HT1080 (cell line): ENCODE measurements around the gene PIGU. TPM values are rescaled to one million over a fixed set of nuclear protein-coding genes. Genes with fewer than 3 reads are reported as not detected.

Source experiments
- DNase-seq: peaks from one replicate; pipeline ENCODE4 v3.0.0-alpha.2; 2015; ENCODE audit warnings: low read depth
- total RNA-seq: library from RNA; depleted of rRNA; stranded (reverse); fragments of >200 nt; shearing (Covaris generic); gene quantifications from 2 replicates; pipeline ENCODE4 v1.2.3, GENCODE V29; 2014

The PIGU gene
- total RNA-seq, 1 experiment from 2014 or later = 20.8 TPM

DNA sequence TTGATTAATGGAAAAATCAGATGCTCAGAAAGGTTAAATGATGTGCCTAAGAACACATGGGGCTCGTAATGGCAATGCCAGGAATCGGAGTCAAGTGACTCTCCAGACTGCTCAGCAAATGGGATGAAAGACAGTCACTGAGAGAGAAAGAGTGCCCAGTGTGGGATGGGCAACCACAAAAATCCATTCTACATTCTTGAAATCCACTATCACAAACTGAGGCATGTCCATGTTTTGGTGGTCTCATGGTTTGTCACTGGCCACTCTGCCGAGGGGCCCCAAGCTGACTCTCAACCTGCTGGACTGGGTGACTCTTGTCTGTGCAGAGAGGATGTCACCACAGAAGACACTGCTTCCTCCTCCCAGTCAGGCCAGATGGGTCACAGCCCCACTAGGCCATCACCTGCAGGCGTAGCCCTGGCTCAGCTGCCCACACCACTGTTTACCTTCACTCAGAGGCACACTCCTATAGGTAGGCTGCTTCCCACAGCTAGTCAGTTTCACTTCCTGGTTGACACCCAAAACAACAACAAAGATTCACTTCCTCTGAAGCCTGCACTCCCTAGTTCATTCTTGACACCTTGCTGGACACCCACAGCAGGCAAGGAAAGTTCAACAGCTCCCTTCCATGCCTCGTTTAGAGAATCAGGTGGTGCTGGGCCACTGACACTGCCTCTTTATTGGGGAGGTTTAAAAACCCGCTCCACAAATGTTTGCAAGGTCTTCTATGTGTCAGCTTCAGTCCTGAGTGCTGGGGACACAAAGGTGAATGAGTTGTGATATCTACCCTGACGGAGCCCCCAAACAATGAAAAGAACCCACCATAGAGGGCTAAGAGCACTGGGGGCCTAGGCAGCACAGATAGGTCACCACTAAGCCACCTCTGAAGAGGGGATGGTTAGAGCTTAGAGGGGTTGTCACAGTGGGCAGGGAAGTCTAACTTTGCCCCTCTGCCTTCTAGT, 96.6 kb downstream of the PIGU start:
- peak; percentile 11 for DNase-seq

GRCh38 chr20:34579191-34579978, 97.5 kb downstream of the PIGU start:
- peak; percentile 80 for DNase-seq

DNA sequence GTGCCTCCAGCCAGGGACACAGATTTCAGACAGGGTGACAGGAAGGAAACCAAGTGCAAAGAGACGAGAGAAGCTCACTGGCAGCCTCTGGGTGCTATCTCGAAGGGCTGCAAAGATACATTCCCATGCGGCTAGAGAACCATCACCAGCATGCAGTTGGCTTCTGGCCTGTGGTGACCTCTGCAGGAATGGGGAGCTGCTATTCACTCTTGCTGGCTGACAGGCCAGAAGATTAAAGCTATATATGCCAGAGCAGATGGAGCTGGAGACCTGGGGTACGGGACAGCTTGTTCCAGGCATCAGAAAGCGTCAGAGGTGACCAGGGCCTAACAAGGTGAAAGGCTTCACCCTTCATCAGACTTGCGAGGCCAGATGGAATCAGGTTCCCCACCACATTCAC, 98.4 kb downstream of the PIGU start:
- no peak for DNase-seq

DNA sequence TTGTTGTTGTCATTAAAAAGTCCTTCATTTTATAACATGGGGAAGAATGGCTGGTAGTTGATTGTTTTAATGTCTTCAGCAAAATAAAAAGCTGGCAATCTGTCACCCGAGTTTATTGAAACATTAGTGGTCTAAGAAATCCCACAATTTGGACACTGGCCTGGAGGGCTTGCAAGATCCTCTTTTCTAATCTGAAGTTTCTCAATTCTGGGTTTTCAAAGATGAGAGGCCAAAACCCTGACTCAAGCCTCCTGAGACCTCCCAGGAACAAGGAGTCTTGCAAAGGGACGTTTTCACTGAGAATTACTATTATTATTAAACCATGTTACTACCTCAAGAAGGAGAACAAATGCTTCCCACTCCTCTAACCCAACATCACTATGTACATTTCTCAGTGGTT, 98.9 kb downstream of the PIGU start:
- DNase-seq = no peak

- no peak for DNase-seq
These were observed 99.8 kb downstream of the PIGU start for GRCh38 chr20:34577061-34577460.

- no peak for DNase-seq
These were observed 101.1 kb downstream of the PIGU start for GRCh38 chr20:34575756-34576155.

GRCh38 chr20:34575271-34575670, 101.6 kb downstream of the PIGU start:
- DNase-seq = no peak

DNA sequence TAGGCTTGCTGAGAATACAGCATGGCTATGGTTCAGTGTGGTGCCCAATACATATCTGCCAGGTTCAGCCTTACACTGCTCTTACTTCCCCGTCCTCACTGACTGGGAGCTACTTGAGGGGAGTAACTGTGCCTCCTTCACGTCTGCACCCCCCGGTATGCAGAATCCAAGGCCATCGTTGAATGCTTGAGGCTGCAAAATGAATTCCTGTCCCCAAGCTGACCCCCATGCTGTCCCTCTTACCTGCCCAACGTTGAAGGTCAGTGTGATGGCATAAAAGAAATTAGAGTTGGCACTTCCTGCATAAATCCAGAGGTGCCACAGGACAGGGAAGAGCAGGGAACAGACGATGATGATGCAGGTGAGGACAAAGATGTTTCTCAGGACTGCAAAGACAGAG, 102.0 kb downstream of the PIGU start:
- no peak for DNase-seq

DNA sequence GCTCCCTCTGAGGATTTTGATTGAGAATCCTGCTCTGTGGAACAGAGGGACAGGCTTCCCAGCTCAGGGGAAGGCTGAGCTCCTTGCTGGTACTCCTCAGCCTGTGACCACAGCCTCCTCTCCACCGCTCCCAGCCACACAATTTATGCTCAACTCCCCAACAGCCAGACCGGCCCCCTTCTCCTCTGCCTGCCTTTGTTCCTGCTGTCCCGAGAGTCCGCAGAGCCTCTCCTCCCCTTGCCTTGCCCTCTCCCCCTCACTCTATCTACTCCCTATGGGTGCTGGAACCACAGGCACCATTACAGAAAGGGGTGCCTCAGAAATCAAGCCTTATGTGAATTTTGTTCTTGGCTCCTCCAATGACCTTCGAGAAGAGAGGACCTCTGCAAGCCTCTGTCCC, 102.5 kb downstream of the PIGU start:
- DNase-seq = no peak

DNA sequence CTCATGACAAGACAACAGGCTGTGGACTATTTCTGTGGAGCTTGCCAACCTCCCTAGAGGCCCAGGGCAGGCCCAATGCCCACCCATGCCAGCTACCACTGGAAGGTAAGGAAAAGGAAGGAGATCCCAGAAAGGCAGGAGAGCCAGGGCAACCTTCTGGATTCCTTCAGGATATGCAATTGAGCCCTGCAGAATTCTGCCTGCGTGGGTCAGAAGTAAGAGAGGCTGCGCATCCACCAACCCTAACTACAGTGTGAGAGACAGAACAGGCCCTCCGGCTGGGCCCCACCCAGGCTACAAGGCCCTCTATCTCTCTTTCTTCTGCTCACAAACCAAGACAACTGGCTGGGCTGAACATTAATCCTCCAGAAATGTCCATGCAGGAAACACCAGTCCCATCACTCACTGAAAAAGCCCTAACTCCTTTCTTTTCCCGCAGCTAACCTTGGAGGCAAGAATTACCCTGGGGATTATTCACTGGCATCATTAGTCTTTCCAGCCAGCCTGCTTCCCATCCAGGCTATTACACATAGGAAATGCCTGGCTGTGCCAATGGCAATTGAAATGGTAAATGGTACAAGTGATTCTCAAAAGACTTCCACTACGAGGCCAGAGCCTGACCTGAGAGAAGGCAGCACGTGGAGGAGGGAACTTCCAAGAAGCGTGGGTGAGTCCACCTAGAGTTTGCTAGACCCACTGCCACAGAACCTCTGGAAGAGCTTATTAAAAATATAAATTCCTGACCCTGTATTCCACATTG, 103.2 kb downstream of the PIGU start:
- no peak for DNase-seq

DNA sequence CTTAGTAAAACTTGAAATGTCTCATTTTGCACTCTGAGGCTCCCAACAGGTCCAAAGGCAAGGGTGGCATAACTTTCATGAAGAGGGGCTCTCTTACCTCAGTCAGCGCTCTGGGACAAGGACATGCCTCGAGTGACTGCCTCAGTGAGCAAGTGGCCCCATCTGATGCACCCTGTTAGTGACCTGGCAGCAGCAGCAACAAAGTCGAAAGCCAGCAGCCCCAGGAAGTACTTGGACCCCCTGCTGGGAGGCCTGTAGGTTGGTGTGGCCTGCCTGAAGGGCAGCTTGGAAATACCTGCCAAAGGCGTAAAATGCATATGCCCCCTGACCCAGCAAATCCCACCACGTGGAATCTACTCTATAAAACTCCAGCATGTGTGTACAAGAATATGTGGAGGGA, 105.1 kb downstream of the PIGU start:
- DNase-seq = no peak

GRCh38 chr20:34570859-34571306, 106.0 kb downstream of the PIGU start:
- DNase-seq = peak; percentile 71

DNA sequence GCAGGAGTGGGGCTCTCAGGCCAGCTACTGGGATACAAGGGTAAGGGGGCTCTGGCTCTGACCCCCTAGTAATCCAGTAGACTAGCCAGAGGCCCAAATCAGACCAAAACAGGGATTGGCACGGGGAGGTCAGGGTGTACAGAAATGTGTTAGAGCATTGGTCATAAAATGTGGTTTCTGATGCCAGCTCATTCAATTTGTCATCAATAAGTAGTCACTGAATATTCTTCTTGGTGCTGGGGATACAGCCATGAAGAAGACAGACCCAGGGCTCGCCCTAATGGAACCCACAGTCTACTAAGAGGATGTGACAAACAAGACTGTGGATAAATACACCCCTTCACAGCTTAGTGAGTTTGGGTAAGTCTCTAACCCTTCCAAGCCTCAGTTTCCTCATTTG, 107.3 kb downstream of the PIGU start:
- no peak for DNase-seq

GRCh38 chr20:34567892-34568865, 108.7 kb downstream of the PIGU start:
- DNase-seq = no peak

DNA sequence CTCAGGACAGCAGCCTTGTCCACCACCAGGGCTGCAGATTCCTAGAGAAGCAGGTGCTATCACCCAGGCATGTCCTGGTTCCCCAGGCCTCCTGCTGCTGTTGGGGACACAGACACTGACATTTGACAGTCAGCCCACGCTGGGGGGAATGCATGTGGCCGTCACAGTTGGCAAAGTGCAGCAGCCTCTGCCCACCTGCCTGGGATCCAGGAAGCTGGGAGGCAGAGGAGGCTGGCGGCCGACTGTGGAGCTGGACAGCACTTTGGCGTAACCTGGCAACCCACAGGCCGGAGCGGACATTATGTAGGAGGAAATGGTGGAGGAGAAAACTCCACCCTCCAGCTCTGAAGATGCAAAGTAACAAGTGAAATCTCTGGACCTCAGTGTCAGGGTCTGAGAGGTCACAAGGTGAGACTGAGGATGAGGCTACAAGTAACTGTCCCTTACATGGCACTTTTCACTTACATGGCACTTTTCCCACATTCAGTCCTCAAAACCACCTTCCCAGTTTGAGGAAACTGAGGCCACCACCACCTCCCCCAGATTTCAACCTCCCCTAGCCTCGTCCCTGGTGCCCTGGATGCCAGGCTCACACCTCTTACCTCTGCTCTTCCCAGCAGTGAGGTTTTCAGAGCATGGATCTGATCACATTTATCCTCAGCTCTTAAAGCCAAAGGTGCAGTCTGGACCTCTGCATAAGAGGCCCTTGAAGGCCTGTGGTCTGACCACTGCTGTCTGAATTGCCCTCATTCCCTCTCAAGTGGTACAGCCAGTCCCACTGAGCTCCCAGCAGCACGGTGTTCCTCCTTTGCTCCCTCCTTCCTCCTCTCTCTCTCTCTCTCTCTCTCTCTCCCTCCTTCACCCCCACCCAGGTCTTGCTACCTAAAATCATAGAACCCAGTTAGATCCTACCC, 109.7 kb downstream of the PIGU start:
- DNase-seq = no peak

- no peak for DNase-seq
These were observed 112.1 kb downstream of the PIGU start for GRCh38 chr20:34564833-34565232.

GRCh38 chr20:34562641-34563040, 114.3 kb downstream of the PIGU start:
- peak; percentile 34 for DNase-seq

DNA sequence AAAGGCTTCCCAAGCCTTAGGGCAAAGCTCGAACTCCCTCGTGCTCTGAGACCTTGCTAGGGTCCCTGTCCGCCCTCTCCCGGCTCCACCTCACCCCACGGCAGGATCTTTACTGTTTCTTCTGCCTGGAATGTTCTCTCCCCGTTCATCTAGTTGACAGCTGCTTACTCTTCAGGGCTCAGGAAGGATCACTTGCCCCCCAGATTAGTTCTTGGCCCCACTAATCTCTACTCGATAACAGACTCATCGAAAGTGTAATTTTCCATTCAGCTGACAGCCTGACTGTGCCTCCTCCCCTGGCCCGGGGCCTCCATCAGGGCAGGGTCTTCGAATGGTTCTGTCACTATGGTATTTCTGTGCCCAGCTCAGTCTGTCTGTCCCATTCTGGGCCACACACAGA, 115.2 kb downstream of the PIGU start:
- no peak for DNase-seq

- no peak for DNase-seq
These were observed 116.3 kb downstream of the PIGU start for GRCh38 chr20:34560614-34561013.
